Measurements from ENCODE around the gene MRGPRD.

DNA sequence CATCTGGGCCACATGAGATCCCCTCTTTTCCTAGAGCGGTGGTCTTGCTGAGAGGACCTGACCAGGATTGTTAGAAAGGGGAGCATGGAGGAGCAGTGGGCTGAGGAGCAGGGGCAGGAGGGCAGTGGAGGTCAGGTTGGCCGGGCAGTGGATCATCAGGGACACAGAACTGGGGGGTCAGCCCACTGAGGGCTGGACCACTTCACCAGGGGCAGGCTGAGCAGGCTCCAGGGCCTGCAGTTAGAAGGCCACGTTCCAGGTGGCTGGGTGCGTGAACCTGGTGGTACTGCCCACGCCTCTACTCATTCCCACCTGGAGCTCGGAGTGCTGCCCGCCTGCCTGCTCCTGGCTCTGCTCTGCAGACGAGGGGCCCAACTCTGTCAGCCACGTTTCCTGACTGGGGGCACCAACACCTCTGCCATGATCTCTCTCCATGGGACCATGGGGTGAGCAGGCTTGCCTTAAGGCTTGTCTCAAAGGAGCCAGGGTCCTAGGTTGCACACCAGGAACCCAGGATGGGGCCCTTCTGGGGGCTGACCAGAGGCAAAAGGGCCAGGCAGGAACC is 22.6 kb upstream of the MRGPRD start:
- TF ChIP-seq CTCF (IDR thresholded peaks at IDR 0.05) (no peak), POLR2AphosphoS5 (IDR thresholded peaks at IDR 0.05) (no peak), POLR2A (IDR thresholded peaks at IDR 0.05) (no peak), EP300 (IDR thresholded peaks at IDR 0.05) (no peak)

Measured in stomach (tissue), 4 donors.